B cell (primary cell): ENCODE measurements around the gene TMED6. TPM values are rescaled to one million over a fixed set of nuclear protein-coding genes. Genes with fewer than 3 reads are reported as not detected.

Source experiments
- ATAC-seq: fragments of 200-7000 bp; cut with Tn5 transposase; one replicate; pipeline ENCODE4 v1.10.0; 2021; ENCODE audit warnings: low read depth, mild to moderate bottlenecking, moderate number of reproducible peaks, moderate library complexity
- CTCF ChIA-PET: fragments of 350-600 bp; sonication (Branson Sonifier 250); formaldehyde crosslinking; loops from one replicate; lab custom pipeline; 2021; ENCODE audit warnings: antibody characterized with exemption, inconsistent platforms; lab: Charles Lee
- POLR2A ChIA-PET: fragments of 350-600 bp; sonication (Branson Sonifier 250); formaldehyde crosslinking; loops from one replicate; lab custom pipeline; 2021; ENCODE audit warnings: antibody characterized with exemption; lab: Charles Lee
- DNase-seq: peaks from one replicate; pipeline ENCODE4 v3.0.0; 2013
- H2AFZ ChIP-seq: 2 replicates; pipeline ENCODE4 v1.6.1; 2012; ENCODE audit warnings: mild to moderate bottlenecking, low read depth, low read length; ENCODE audit not compliant: insufficient read depth, poor library complexity, severe bottlenecking
- H3K27ac ChIP-seq, 2 donors: 1 replicate in 1 of 2; 2 replicates in 1 of 2; pipeline ENCODE4 v1.5.1; 2012 to 2013; ENCODE audit warnings: low read length in 2 of 2, mild to moderate bottlenecking in 2 of 2, moderate library complexity in 1 of 2
- H3K27me3 ChIP-seq, 4 experiments: fragments of 200-600 bp in 1 of 4; sonication (generic) in 1 of 4; replicated peaks in 1 of 4; 1 replicate in 2 of 4; 2 replicates in 2 of 4; pipeline versions ENCODE4 v1.6.1 to v1.7.0; 2013 to 2016; ENCODE audit warnings: low read length in 3 of 4, mild to moderate bottlenecking in 2 of 4, mixed read lengths in 1 of 4, moderate library complexity in 1 of 4; ENCODE audit not compliant: insufficient read depth in 4 of 4, control insufficient read depth in 3 of 4; ENCODE audit errors: control extremely low read depth in 1 of 4
- H3K36me3 ChIP-seq, 2 experiments: replicated peaks in 1 of 2; 1 replicate in 1 of 2; 2 replicates in 1 of 2; pipeline versions ENCODE4 v1.6.1 to v1.7.1; 2013; ENCODE audit warnings: low read length in 1 of 2; ENCODE audit not compliant: insufficient read depth in 2 of 2, control insufficient read depth in 1 of 2; ENCODE audit errors: control extremely low read depth in 1 of 2, extremely low read depth in 1 of 2
- H3K4me1 ChIP-seq, 2 donors: fragments of 200-600 bp in 1 of 2; sonication (generic) in 1 of 2; 1 replicate in 1 of 2; 2 replicates in 1 of 2; pipeline versions ENCODE4 v1.5.1 to v1.6.1; 2013 to 2017; ENCODE audit warnings: low read length in 2 of 2; ENCODE audit not compliant: control insufficient read depth in 2 of 2, insufficient read depth in 2 of 2
- H3K4me2 ChIP-seq: replicated peaks from 2 replicates; pipeline ENCODE3; 2012; ENCODE audit warnings: mild to moderate bottlenecking, low read depth, low read length; ENCODE audit not compliant: poor library complexity, severe bottlenecking
- H3K4me3 ChIP-seq, 5 experiments: fragments of 200-600 bp in 1 of 5; sonication (generic) in 1 of 5; 1 replicate in 3 of 5; 2 replicates in 2 of 5; pipeline versions ENCODE4 v1.5.1 to v1.7.0; 2011 to 2016; ENCODE audit warnings: low read length in 4 of 5, mild to moderate bottlenecking in 4 of 5, low read depth in 2 of 5, control low read depth in 1 of 5, moderate library complexity in 1 of 5; ENCODE audit not compliant: insufficient read depth in 1 of 5; ENCODE audit errors: control extremely low read depth in 1 of 5, extremely low read depth in 1 of 5
- H3K79me2 ChIP-seq: fragments of 200-600 bp; sonication (generic); one replicate; pipeline ENCODE4 v1.6.0; 2016; ENCODE audit warnings: low read length; ENCODE audit not compliant: control insufficient read depth, insufficient read depth
- H3K9ac ChIP-seq: fragments of 200-600 bp; sonication (generic); 2 replicates; pipeline ENCODE4 v1.6.1; 2017; ENCODE audit warnings: mild to moderate bottlenecking, low read length, moderate library complexity
- H3K9me3 ChIP-seq, 3 donors: one replicate each; pipeline versions ENCODE4 v1.6.1 to v1.7.1; 2013; ENCODE audit warnings: low read length in 2 of 3; ENCODE audit not compliant: control insufficient read depth in 2 of 3, insufficient read depth in 1 of 3; ENCODE audit errors: control extremely low read depth in 1 of 3
- H4K20me1 ChIP-seq: 2 replicates; pipeline ENCODE4 v1.6.0; 2012; ENCODE audit warnings: mild to moderate bottlenecking, low read length; ENCODE audit not compliant: insufficient read depth, control insufficient read depth, poor library complexity, severe bottlenecking
- H3K27ac Mint-ChIP-seq: one replicate; pipeline ENCODE4 v1.8.0; 2021; ENCODE audit warnings: mixed read lengths
- H3K27me3 Mint-ChIP-seq: one replicate; pipeline ENCODE4 v1.8.0; 2021; ENCODE audit warnings: mixed read lengths
- H3K4me1 Mint-ChIP-seq: one replicate; pipeline ENCODE4 v1.8.0; 2021; ENCODE audit warnings: mixed read lengths
- H3K4me3 Mint-ChIP-seq: one replicate; pipeline ENCODE4 v1.8.0; 2021; ENCODE audit warnings: mixed read lengths
- H3K9me3 Mint-ChIP-seq: one replicate; pipeline ENCODE4 v1.8.0; 2022; ENCODE audit warnings: mixed read lengths; ENCODE audit not compliant: insufficient read depth
- EZH2 ChIP-seq: IDR thresholded peaks from 2 replicates; pipeline ENCODE4 v1.6.1; 2012; ENCODE audit warnings: borderline replicate concordance, low read depth, mild to moderate bottlenecking, moderate library complexity, low read length; ENCODE audit not compliant: insufficient read depth, poor library complexity, severe bottlenecking
- WGBS: methylation state at CpG from one replicate; pipeline ENCODE4 v1.1.5; 2013; ENCODE audit warnings: missing lambda C conversion rate; ENCODE audit not compliant: insufficient coverage; 5-methylcytosine and 5-hydroxymethylcytosine counted together
- intact Hi-C: fragments of 100-400 bp; cut with micrococcal nuclease; formaldehyde crosslinking; loops from one replicate; pipeline ENCODE4 v1.10.0; 2022
- polyA plus RNA-seq: library from polyadenylated mRNA; depleted of rRNA; stranded (reverse); fragments of >200 nt; gene quantifications from 2 replicates; pipeline ENCODE4 v1.2.3, GENCODE V29; 2012
- total RNA-seq, 2 donors: library from RNA; stranded (reverse); fragments of 120-200 nt in 1 of 2; gene quantifications; 1 replicate in 1 of 2; 2 replicates in 1 of 2; pipeline versions ENCODE4 v1.2.3 to v1.2.4, GENCODE V29; 2013 to 2022
- TF ChIP-seq, protein P1 (sequence below): fragments of 200-600 bp; IDR thresholded peaks from one replicate; pipeline ENCODE4 v1.8.0; 2022; ENCODE audit warnings: antibody characterized with exemption, mild to moderate bottlenecking

TMED6 gene
- total and polyA plus RNA-seq, 2 donors (not counting 1 experiment from before 2014, with no cell fraction given), result 0.78 to 4.5 TPM

GRCh38 chr16:69329369-69330285 lies 22.0 kb downstream of the TMED6 start:
- H3K27ac ChIP-seq, result peak overlapping the region in 1 of 2 donors; percentile 88
- no peaks in the 10 kb centered on the region for H3K9me3 Mint-ChIP-seq
- H3K4me2 ChIP-seq, result peak overlapping the region; percentile 83
- peak overlapping the region; percentile 78 for H3K9ac ChIP-seq
- H3K4me1 Mint-ChIP-seq, result peaks cover 39% of the 10 kb centered on the region
- peak overlapping the region in 4 of 5 experiments; percentile 64 to 88 (median 74) for H3K4me3 ChIP-seq
- no peak for DNase-seq
- POLR2A ChIA-PET, result interaction anchor here (2.5 kb wide), 1 partner anchor 9 kb away, joined by 11 read pairs; the partner anchor contains the start of genes COG8 and NIP7
- peaks cover 1 to 50% of the 10 kb centered on the region in 2 experiments for H3K36me3 ChIP-seq
- 11% methylated on average over 77 of the region's 77 CpGs for WGBS
- CTCF ChIA-PET, result interaction anchor here (0.8 to 1.7 kb wide), 6 partner anchors 9 to 809 kb away, joined by 3 to 7 read pairs (median 4); partner anchors contain the start of genes COG8 and NIP7
- H3K27ac Mint-ChIP-seq, result peak overlapping the region; percentile 72
- H3K27me3 Mint-ChIP-seq, result no peaks in the 10 kb centered on the region
- peak overlapping the region; percentile 98 for H2AFZ ChIP-seq
- no peaks in the 10 kb centered on the region for H3K9me3 ChIP-seq
- peaks cover 31% of the 10 kb centered on the region for H4K20me1 ChIP-seq
- no peaks in the 10 kb centered on the region for H3K27me3 ChIP-seq
- peak overlapping the region; percentile 76 for H3K4me3 Mint-ChIP-seq
- TF ChIP-seq, protein P1, sequence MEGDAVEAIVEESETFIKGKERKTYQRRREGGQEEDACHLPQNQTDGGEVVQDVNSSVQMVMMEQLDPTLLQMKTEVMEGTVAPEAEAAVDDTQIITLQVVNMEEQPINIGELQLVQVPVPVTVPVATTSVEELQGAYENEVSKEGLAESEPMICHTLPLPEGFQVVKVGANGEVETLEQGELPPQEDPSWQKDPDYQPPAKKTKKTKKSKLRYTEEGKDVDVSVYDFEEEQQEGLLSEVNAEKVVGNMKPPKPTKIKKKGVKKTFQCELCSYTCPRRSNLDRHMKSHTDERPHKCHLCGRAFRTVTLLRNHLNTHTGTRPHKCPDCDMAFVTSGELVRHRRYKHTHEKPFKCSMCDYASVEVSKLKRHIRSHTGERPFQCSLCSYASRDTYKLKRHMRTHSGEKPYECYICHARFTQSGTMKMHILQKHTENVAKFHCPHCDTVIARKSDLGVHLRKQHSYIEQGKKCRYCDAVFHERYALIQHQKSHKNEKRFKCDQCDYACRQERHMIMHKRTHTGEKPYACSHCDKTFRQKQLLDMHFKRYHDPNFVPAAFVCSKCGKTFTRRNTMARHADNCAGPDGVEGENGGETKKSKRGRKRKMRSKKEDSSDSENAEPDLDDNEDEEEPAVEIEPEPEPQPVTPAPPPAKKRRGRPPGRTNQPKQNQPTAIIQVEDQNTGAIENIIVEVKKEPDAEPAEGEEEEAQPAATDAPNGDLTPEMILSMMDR, result no peak
- TF ChIP-seq EZH2, result no peak
- intact Hi-C loops, result loop anchor here (1.0 to 2.0 kb wide), 5 partner anchors 10 to 235 kb away; partner anchors contain the start of genes COG8, CYB5B, NFAT5 and NIP7
- peaks cover 15 to 32% of the 10 kb centered on the region in 2 donors for H3K4me1 ChIP-seq
- peak; percentile 21 for ATAC-seq
- peaks cover 74% of the 10 kb centered on the region for H3K79me2 ChIP-seq
